ENCODE measurements around the gene CHAT.

The CHAT gene

GRCh38 chr10:49610458-49611165, 3.2 kb upstream of the CHAT start:
- no peak overlapping the region for H3K27ac ChIP-seq
- CTCF ChIA-PET: no interaction called here
- no peak for TF ChIP-seq CTCF (conservative IDR thresholded peaks at IDR 0.05; ENCODE audit: low read depth)
- POLR2A ChIA-PET (ENCODE audit: low non-redundant PET): no interaction called here
- no peak for DNase-seq (ENCODE audit: low spot score)

- CTCF ChIA-PET: no interaction called here
- TF ChIP-seq CTCF (conservative IDR thresholded peaks at IDR 0.05; ENCODE audit: low read depth): no peak
- POLR2A ChIA-PET (ENCODE audit: low non-redundant PET): no interaction called here
- no peak for DNase-seq (ENCODE audit: low spot score)
- H3K27ac ChIP-seq: no peak overlapping the region
Measured at GRCh38 chr10:49611166-49611815, 2.5 kb upstream of the CHAT start.

- CTCF ChIA-PET: no interaction called here
- no peak overlapping the region for H3K27ac ChIP-seq
- POLR2A ChIA-PET (ENCODE audit: low non-redundant PET): no interaction called here
- no peak for TF ChIP-seq CTCF (conservative IDR thresholded peaks at IDR 0.05; ENCODE audit: low read depth)
- no peak for DNase-seq (ENCODE audit: low spot score)
Measured at GRCh38 chr10:49611816-49612512, 1.9 kb upstream of the CHAT start.

- no peak for TF ChIP-seq CTCF (conservative IDR thresholded peaks at IDR 0.05; ENCODE audit: low read depth)
- no peak overlapping the region for H3K27ac ChIP-seq
- POLR2A ChIA-PET (ENCODE audit: low non-redundant PET): no interaction called here
- CTCF ChIA-PET: no interaction called here
- DNase-seq (ENCODE audit: low spot score): no peak
Measured at GRCh38 chr10:49612513-49613164, 1.2 kb upstream of the CHAT start.

- DNase-seq (ENCODE audit: low spot score): no peak
- ChIA-PET POLR2A (ENCODE audit: low non-redundant PET) (no interaction called here), CTCF (no interaction called here)
- H3K27ac ChIP-seq: no peak overlapping the region
- no peak for TF ChIP-seq CTCF (conservative IDR thresholded peaks at IDR 0.05; ENCODE audit: low read depth)
Measured at GRCh38 chr10:49613165-49613881, 514 bp upstream of the CHAT start.
